Measurements from ENCODE around the gene CSF3R.

- TF ChIP-seq CTCF (IDR thresholded peaks at IDR 0.05; ENCODE audit: poor library complexity, severe bottlenecking) (no peak), POLR2AphosphoS5 (IDR thresholded peaks at IDR 0.05) (no peak), REST (IDR thresholded peaks at IDR 0.05; ENCODE audit: borderline replicate concordance) (no peak), RAD21 (conservative IDR thresholded peaks at IDR 0.05) (no peak), EZH2 (IDR thresholded peaks at IDR 0.05; ENCODE audit: borderline replicate concordance, insufficient read depth, low read length, poor library complexity, severe bottlenecking) (no peak), TAF1 (IDR thresholded peaks at IDR 0.05; ENCODE audit: low read depth) (no peak), MXI1 (conservative IDR thresholded peaks at IDR 0.05; ENCODE audit: poor library complexity, severe bottlenecking) (no peak), EP300 (conservative IDR thresholded peaks at IDR 0.05; ENCODE audit: poor library complexity, severe bottlenecking) (no peak)
Measured at GRCh38 chr1:36511804-36512798, 29.4 kb upstream of the CSF3R start.
